ENCODE measurements around the gene LCNL1. TPM values are rescaled to one million over a fixed set of nuclear protein-coding genes. Genes with fewer than 3 reads are reported as not detected.
A peak's percentile ranks its signal among the peaks of the same experiment; 100 is the strongest.
"Not testable (repeated sequence)": the region's sequence is repeated elsewhere in the genome, so short reads cannot be mapped to it uniquely, and the experiment has no call there.

The LCNL1 gene
- total and polyA plus RNA-seq, 8 donors: 0.12 to 0.38 (median 0.17) TPM; not detected in 3

- H3K36me3 ChIP-seq: no peaks in the 10 kb centered on the region
- H3K9me3 ChIP-seq: no peaks in the 10 kb centered on the region
- no peak within 1 kb of the TSS for H3K4me3 ChIP-seq
- H3K27ac ChIP-seq: peak within 1 kb of the TSS in 1 of 4 donors; percentile 7
- peaks cover 9 to 10% (median 9%) of the 10 kb centered on the region in 3 donors for H3K4me1 ChIP-seq
- TF ChIP-seq CTCF (IDR thresholded peaks at IDR 0.05): no peak
- ATAC-seq (no peak), FAIRE-seq (no peak), DNase-seq (no peak)
- no peaks in the 10 kb centered on the region for H3K27me3 ChIP-seq
- intact Hi-C loops (cut with DNase I): loop anchor here in 1 of 3 donors (5.0 kb wide), 1 partner anchor 260 kb away; no protein-coding TSS in a partner anchor
- WGBS, 2 donors: 67 to 69% methylated on average over 16 of the region's 16 CpGs
Observed at GRCh38 chr9:137031904-137032640, 49.3 kb downstream of the LCNL1 start, which contains the start of gene FUT7. TSS of gene FUT7 (minus strand) at chr9:137032088. CDS start at chr9:137031991, 97 bp downstream.

GRCh38 chr9:137032858-137033257 lies 50.1 kb downstream of the LCNL1 start:
- H3K4me3 ChIP-seq: no peak overlapping the region
- intact Hi-C loops (cut with DNase I): loop anchor here in 1 of 3 donors (5.0 kb wide), 1 partner anchor 261 kb away; no protein-coding TSS in a partner anchor
- DNase-seq (peak in 1 of 6 donors; percentile 57), ATAC-seq (peak in 1 of 4 donors; percentile 5), FAIRE-seq (no peak)
- TF ChIP-seq CTCF (IDR thresholded peaks at IDR 0.05): no peak
- 80 to 93% methylated on average over 10 of the region's 10 CpGs for WGBS, 2 donors
- H3K4me1 ChIP-seq: peaks cover 4 to 6% (median 4%) of the 10 kb centered on the region in 3 donors
- no peaks in the 10 kb centered on the region for H3K9me3 ChIP-seq
- no peaks in the 10 kb centered on the region for H3K36me3 ChIP-seq
- H3K27me3 ChIP-seq: no peaks in the 10 kb centered on the region
- peak overlapping the region in 1 of 4 donors; percentile 7 for H3K27ac ChIP-seq

GRCh38 chr9:137033481-137033880 lies 50.7 kb downstream of the LCNL1 start:
- 95 to 97% methylated on average over 5 of the region's 5 CpGs for WGBS, 2 donors
- not testable (repeated sequence) for H3K9me3 ChIP-seq, H3K27me3 ChIP-seq, H3K36me3 ChIP-seq, H3K4me1 ChIP-seq, H3K27ac ChIP-seq, DNase-seq, H3K4me3 ChIP-seq, FAIRE-seq, ATAC-seq
- intact Hi-C loops (cut with DNase I): loop anchor here in 1 of 3 donors (5.0 kb wide), 1 partner anchor 261 kb away; no protein-coding TSS in a partner anchor

- peaks cover 0 to 4% (median 0%) of the 10 kb centered on the region in 3 donors for H3K36me3 ChIP-seq
- H3K27ac ChIP-seq: no peak overlapping the region
- H3K9me3 ChIP-seq: no peaks in the 10 kb centered on the region
- ATAC-seq (no peak), DNase-seq (no peak), FAIRE-seq (no peak)
- no peaks in the 10 kb centered on the region for H3K27me3 ChIP-seq
- TF ChIP-seq CTCF (IDR thresholded peaks at IDR 0.05): no peak
- no peak overlapping the region for H3K4me3 ChIP-seq
- 54 to 82% methylated on average over 10 to 15 of the region's 15 CpGs for WGBS, 2 donors
- intact Hi-C loops (cut with DNase I): loop anchor here in 1 of 3 donors (5.0 kb wide), 1 partner anchor 262 kb away; no protein-coding TSS in a partner anchor
- H3K4me1 ChIP-seq: peaks cover under 1 to 2% (median under 1%) of the 10 kb centered on the region in 3 donors
Observed at GRCh38 chr9:137034039-137034708, 51.4 kb downstream of the LCNL1 start.
